GM12873 (cell line): Measurements from ENCODE around the gene FBXO21.

Source experiments
- CTCF ChIP-seq: IDR thresholded peaks from 2 replicates; pipeline ENCODE4 v1.5.1; 2012; ENCODE audit warnings: low read depth, mild to moderate bottlenecking, moderate library complexity, low read length, control low read depth; ENCODE audit not compliant: insufficient read depth; ENCODE audit errors: missing control alignments

FBXO21 gene

GRCh38 chr12:117098024-117098360 is 92.3 kb downstream of the FBXO21 start:
- TF ChIP-seq CTCF = no peak

GRCh38 chr12:117097159-117097558 is 93.1 kb downstream of the FBXO21 start:
- TF ChIP-seq CTCF = no peak

- TF ChIP-seq CTCF = no peak
These were observed 93.7 kb downstream of the FBXO21 start for GRCh38 chr12:117096501-117097042.

GRCh38 chr12:117093918-117094630 is 96.2 kb downstream of the FBXO21 start:
- TF ChIP-seq CTCF = no peak

GRCh38 chr12:117093431-117093830 is 96.8 kb downstream of the FBXO21 start:
- no peak for TF ChIP-seq CTCF

- no peak for TF ChIP-seq CTCF
These were observed 97.4 kb downstream of the FBXO21 start for GRCh38 chr12:117092886-117093285.

GRCh38 chr12:117092511-117092780 is 97.8 kb downstream of the FBXO21 start:
- TF ChIP-seq CTCF = no peak
